Retinal pigment epithelial cell (primary cell): ENCODE data around the gene POLH.

Experiments used
- DNase-seq: peaks from one replicate; pipeline ENCODE4 v3.0.0-alpha.2; 2010; ENCODE audit warnings: low read depth
- H3K4me3 ChIP-seq: 2 replicates; pipeline ENCODE4 v1.5.1; 2011; ENCODE audit warnings: mild to moderate bottlenecking, low read length, control low read depth, moderate library complexity
- CTCF ChIP-seq: conservative IDR thresholded peaks from 2 replicates; pipeline ENCODE4 v1.5.1; 2011; ENCODE audit warnings: low read depth, low read length, control low read depth, inconsistent platforms

The POLH gene

GRCh38 chr6:43634702-43635303 lies 58.8 kb downstream of the POLH start:
- no peak overlapping the region for H3K4me3 ChIP-seq
- no peak for DNase-seq
- TF ChIP-seq CTCF = no peak

- H3K4me3 ChIP-seq = peak within 1 kb of the TSS; percentile 96
- no peak for TF ChIP-seq CTCF
- DNase-seq = no peak
Observed at GRCh38 chr6:43635387-43636307, 59.7 kb downstream of the POLH start, which contains the start of gene MAD2L1BP. Gene MAD2L1BP, plus strand, starts transcription at chr6:43635840. Its CDS starts 36 bp downstream, at chr6:43635876.

GRCh38 chr6:43636308-43636659 lies 60.3 kb downstream of the POLH start:
- H3K4me3 ChIP-seq = peak overlapping the region; percentile 96
- no peak for TF ChIP-seq CTCF
- no peak for DNase-seq

- no peak for DNase-seq
- no peak for TF ChIP-seq CTCF
Observed at GRCh38 chr6:43639984-43640800, 64.2 kb downstream of the POLH start.

GRCh38 chr6:43644940-43645612 lies 69.1 kb downstream of the POLH start, which contains the start of gene RSPH9:
Gene RSPH9, plus strand, starts transcription at chr6:43645036. Its CDS starts 63 bp downstream, at chr6:43645099.
- H3K4me3 ChIP-seq = peak within 1 kb of the TSS; percentile 65
- TF ChIP-seq CTCF = no peak
- no peak for DNase-seq

More at GRCh38 chr6:43639984-43640800, 64.2 kb downstream of the POLH start:
- no peak overlapping the region for H3K4me3 ChIP-seq

- no peak for TF ChIP-seq CTCF
- DNase-seq = no peak
- peak overlapping the region; percentile 65 for H3K4me3 ChIP-seq
Observed at GRCh38 chr6:43645613-43645964, 69.6 kb downstream of the POLH start.
